ENCODE data around the gene MED10. TPM values are rescaled to one million over a fixed set of nuclear protein-coding genes. Genes with fewer than 3 reads are reported as not detected.

The MED10 gene
- total RNA-seq = 30.8 TPM
- long read RNA-seq, transcript MED10-201 (4 exons, 1,141 nt) = major isoform, 55 of 85 reads
- long read RNA-seq, partial matches to known transcripts = 2 of 85 reads
- long read RNA-seq, other reads (novel, unspliced or antisense) = 28 of 85 reads

DNA sequence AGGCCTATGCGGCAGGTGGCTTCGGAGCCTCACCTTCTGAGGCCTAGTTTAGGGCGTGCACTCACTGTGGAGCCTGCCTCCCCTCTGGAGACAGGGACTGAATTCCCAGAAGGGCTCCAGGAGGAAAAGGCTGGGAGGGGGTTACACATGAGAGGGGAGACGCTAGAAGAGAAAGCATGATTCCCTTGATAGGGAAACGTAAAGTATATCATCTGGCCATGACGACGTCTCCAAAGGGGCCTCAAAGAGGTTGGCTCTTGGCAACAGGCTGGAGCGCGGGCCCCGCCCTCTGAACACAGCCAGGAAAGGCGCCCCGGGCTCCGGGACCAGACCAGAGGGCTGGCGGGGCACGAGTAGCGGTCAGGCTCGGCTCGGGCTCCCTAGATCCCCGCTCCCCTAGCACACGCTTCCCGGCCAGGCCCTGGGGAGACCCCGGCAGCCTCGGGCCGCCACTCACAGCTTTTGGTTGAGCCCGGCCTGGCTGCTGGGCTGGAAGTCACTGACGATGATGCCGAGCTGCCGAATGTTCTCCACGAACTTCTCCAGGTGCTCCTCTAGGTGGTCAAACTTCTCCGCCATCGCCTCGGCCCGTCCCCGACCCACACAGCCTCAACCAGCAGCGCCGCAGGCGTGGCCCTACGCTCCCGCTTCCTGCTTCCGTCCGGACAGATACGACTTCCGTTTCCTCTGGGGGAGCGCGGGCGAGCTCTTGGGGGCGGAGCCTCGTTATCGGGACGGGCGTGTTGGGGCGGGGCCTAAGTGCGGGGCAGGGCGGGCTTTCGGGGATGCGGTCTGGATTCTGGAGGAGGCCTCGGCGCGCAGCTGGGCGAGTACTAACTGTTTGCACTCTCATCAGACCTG lies at the start of gene MED10:
MED10 (minus strand) TSS at position 643 of the 861 bp plus-strand sequence; CDS start at position 579, 64 bp downstream.
- peak; percentile 98 for DNase-seq (ENCODE audit: low spot score)

- DNase-seq (ENCODE audit: low spot score) = no peak
These were observed 49.3 kb upstream of the MED10 start for GRCh38 chr5:6427694-6428093.

DNA sequence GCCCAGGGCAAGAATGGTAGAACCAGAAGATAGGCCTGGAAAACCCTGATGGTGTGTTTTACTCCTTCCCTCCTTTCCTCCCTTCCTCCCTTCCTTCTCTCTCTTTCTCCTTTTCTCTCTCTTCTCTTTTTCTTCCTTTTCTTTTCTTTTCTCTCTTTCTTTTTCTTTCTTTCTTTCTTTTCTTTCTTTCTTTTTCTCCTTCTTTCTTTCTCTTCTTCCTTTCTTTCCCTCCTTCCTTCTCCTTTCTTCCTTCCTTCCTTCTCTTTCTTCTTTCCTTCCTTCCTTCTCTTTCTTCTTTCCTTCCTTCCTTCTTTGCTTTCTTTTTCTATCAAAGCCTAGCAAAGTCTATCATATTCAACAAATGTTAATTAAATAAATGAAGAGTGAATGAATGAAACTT lies 46.4 kb upstream of the MED10 start:
- DNase-seq (ENCODE audit: low spot score) = no peak

DNA sequence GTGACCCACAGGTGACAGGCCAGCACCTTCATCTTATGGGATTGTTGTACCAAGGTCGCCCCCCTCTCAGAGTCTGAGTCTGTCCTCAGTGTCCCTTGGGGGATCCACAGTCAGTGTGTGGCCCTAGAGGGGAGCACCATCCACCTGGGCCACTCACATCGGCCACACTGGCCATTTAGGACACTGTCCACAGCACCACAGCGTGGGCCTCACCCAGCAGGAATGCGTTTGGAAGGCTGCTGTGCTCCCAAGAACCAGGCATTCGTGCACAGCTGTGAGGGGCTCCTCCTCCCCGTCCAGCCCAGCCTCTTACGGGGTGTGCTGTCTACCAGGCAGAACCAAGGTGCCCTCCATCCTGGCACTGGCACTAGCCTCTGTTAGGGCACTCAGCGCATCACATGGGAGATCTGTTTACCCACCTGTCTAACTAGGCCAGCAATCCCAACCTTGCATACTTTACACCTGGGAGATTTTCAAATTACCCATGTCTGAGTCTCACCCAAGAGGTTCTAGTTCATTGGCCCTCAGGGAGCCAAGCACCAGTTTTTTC lies 45.8 kb upstream of the MED10 start:
- no peak for DNase-seq (ENCODE audit: low spot score)

DNA sequence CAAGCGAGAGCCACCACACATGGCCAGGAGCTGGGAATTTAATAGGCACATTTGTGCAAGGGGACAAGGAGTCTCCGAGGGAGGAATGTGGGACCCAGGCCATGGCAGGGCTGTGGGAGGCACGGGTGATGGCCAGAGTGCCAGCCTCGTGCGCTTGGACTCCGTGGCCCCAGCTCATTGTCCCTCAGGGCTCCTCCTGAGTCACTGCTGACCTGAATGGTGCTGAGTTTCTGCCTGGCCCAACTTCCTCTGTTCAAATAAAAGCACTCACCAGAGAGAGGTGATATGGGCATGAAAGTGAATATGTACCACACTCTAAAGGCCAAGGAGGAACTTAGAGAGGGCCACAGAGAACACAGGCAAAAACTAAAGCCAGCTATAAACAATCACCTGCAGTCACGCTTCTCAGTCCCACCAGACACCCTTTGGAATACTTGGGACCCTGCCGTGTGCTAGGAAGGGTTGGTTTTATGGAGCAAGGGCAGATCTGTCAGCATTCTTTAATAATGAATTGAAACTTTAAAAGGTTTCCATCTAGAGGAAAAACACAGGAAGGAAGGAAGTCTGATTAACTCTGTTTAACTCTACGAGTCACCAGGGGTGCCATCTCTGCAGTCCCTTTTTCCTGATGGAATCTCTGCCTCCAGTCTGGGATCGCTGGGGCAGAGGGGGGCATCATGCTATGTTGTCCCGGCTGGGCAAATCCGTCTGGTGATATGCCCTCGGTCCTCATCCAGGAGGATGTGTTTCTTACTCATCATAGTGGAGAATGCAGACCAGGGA lies 45.2 kb upstream of the MED10 start:
- DNase-seq (ENCODE audit: low spot score) = no peak

DNA sequence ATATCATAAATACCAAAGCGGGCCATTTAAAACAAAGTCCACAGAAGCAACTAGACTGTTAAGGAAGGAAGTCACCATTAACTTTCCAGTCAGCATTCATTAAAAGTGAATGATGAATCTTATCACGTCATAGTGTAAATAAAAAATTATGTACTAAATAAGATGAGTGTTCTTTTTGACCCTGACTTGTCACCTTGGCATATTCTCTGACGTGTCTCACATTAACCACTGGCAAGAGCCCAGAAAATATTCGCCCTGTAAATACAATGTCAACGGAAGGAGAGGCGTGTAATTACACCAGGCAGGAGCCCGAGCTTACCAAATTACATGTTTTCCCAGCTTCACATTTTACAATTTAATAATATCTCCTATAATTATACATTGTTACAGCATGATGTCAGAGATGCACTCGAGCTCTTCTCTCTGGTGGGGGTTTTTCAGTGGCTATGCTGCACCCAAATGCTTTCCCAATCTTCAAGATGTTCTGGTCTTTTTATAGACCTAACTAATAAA lies 41.0 kb upstream of the MED10 start:
- no peak for DNase-seq (ENCODE audit: low spot score)

- DNase-seq (ENCODE audit: low spot score) = no peak
These were observed 40.4 kb upstream of the MED10 start for GRCh38 chr5:6418679-6419276.

DNA sequence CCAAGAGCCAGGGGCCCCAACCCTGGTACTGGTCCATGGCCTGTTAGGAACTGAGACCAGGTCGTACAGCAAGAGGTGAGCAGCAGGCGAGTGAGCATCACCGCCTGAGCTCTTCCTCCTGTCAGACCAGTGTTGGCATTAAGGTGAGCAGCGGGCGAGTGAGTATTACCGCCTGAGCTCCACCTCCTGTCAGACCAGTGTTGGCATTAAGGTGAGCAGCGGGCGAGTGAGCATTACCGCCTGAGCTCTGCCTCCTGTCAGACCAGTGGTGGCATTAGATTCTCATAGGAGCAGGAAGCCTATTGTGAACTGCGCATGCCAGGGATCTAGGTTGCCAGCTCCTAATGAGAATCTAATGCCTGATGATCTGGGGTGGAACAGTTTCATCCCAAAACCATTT lies 39.3 kb upstream of the MED10 start:
- DNase-seq (ENCODE audit: low spot score) = no peak

DNA sequence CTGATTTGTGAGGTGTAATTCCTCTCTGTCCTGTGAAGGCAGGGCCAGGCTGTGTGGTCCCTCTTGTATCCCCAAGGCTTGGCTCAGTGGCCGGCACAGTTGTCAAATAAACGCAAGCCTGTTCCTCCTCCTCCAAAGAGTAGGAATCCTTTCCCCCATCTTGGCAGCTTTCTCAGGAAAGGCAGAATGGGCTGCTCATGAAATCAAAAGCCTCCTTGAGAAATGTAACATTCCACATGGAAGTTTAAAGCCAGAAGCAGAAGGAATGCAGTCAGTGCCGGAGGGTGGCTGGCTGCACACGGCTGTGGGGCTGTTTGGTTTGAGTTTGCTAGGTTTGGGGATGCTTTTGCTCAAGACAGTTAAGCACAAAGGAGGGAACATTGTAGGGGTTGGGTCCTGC lies 34.5 kb upstream of the MED10 start:
- no peak for DNase-seq (ENCODE audit: low spot score)

DNA sequence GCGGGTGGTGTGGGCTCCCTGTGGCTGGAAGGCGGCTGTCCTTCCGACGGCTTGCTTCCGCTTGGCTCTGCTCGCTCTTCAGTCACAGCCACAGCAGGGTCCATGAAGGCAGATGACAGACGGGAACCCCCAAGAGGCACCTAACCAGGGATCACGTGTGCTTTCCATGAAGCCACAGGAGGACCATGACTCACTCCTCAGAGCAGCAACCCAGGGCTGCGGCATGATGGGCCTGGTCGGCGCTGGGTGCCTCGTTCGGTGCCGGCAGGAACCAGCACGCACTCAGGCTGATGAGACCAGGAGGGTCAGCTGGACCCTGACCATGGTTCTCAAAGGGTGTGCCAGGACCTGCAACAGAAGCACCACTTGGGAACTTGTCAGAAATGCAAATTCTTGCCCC lies 32.8 kb upstream of the MED10 start:
- no peak for DNase-seq (ENCODE audit: low spot score)

DNA sequence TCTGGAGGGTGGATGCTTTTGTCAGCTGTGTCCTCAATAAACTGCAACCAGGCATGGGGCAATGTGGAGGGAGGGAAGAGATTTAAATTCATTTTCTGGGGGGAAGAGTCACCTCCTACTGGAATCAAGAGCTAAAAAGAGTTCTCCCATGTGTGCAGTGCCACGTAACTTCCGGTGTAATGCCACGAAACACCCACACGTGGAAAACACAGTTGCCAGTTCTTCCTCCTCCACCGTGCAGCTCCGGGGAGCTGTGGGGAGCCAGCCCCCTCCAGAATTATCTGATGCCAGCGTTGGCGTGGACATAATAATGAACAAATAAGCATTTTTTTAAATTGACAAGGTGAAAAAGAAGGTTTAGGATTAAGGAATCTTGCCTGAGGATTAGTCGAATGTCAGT lies 32.1 kb upstream of the MED10 start:
- DNase-seq (ENCODE audit: low spot score) = no peak

DNA sequence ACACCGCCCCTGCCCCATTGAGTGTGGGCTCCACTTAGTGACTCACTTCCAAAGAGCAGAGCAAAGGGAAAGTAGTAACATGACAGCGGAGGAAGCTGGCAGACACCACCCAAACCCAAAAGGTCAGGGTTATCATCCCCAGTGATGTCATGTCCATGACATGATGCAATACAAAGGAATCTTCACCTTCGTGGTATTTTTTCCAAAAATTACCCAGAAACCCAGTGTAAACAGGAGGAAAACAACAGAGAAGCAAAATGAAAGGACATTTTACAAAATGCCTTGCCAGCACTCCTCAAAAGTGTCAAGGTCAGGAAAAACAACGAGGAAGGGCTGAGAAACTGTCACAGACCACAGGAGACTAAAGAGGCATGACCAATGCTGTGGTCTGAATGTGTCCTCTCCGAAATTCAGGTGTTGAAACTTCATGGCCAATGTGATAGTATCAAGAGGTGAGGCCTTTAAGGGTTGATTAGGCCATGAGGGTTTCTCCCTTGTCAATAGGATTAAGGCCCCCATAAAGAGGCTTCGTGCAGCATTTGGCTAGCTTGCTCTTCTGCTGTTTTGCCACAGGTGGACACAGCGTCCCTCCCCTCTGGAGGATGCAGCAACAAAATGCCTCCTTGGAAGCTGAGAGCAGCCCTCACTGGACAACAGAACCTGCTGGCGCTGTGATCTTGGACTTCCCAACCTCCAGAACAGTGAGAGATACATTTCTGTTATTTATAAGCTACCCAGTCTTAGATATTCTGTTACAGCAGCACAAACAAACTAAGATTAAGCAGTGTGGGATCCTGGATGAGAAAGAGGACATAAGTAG lies 30.5 kb upstream of the MED10 start:
- no peak for DNase-seq (ENCODE audit: low spot score)

GRCh38 chr5:6408260-6408596 lies 29.9 kb upstream of the MED10 start:
- no peak for DNase-seq (ENCODE audit: low spot score)

GRCh38 chr5:6407558-6408259 lies 29.4 kb upstream of the MED10 start:
- no peak for DNase-seq (ENCODE audit: low spot score)

- DNase-seq (ENCODE audit: low spot score) = no peak
These were observed 27.2 kb upstream of the MED10 start for GRCh38 chr5:6405591-6405990.

GRCh38 chr5:6404129-6404528 lies 25.8 kb upstream of the MED10 start:
- no peak for DNase-seq (ENCODE audit: low spot score)

DNA sequence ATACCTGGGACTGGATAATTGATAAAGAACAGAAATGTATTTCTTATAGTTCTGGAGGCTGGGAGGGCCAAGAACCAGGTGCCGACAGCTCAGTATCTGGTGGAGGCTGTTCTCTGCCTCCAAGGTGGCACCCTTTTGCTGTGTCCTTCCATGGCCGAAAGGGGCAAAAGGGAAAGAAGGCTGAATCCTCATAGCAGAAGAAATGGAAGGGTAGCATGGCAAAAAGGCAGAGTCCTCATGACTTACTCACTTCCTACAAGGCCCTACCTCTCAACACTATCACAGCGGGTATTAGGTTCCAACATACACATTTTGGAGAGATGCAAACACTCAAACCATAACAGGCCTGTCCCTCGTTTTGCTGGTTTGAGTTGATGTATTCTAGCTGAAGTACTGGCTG lies 25.1 kb upstream of the MED10 start:
- no peak for DNase-seq (ENCODE audit: low spot score)

GRCh38 chr5:6402939-6403338 lies 24.6 kb upstream of the MED10 start:
- DNase-seq (ENCODE audit: low spot score) = no peak

DNA sequence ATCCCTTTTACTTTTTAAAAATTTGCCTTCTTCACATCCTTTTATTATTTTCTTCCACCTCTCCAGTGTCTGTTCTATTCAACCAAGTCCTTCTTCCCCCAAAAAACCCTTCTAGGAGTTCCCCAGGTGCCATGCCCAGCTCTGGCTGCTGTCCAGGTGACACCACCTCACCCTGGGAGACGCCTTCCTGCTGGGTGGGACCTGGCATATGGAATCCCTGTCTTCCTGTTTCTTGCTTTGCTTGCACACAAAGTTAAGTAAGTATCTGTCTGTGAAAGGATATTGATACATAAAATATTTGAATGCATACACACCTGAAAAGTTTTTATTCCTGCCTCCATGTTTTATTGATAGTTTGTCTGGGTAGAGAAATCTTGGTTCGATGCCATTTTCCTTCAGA lies 23.1 kb upstream of the MED10 start:
- no peak for DNase-seq (ENCODE audit: low spot score)
